ENCODE data around the gene GPANK1. TPM values are rescaled to one million over a fixed set of nuclear protein-coding genes. Genes with fewer than 3 reads are reported as not detected.

The GPANK1 gene
- total and polyA plus RNA-seq, 2 donors (not counting 1 experiment from before 2014, with no cell fraction given) = 22.6 to 24.3 TPM

GRCh38 chr6:31692353-31692752 is 27.6 kb upstream of the GPANK1 start:
- H3K9ac ChIP-seq (ENCODE audit: low read length) = no peak overlapping the region
- H3K27me3 ChIP-seq (replicated peaks in 1 of 4; ENCODE audit: control extremely low read depth in 1 of 4, control insufficient read depth in 3 of 4, insufficient read depth in 4 of 4, low read length in 3 of 4) = no peaks in the 10 kb centered on the region
- no peaks in the 10 kb centered on the region for H3K9me3 ChIP-seq (ENCODE audit: control extremely low read depth in 1 of 3, control insufficient read depth in 2 of 3, insufficient read depth in 1 of 3, low read length in 2 of 3)
- Mint-ChIP-seq H3K27me3 (no peaks in the 10 kb centered on the region), H3K4me3 (no peak overlapping the region), H3K27ac (no peak overlapping the region), H3K9me3 (ENCODE audit: insufficient read depth) (no peaks in the 10 kb centered on the region), H3K4me1 (peaks cover 17% of the 10 kb centered on the region)
- H3K27ac ChIP-seq (ENCODE audit: low read length in 2 of 2) = no peak overlapping the region
- H3K79me2 ChIP-seq (ENCODE audit: control insufficient read depth, insufficient read depth, low read length) = no peaks in the 10 kb centered on the region
- ChIA-PET POLR2A (interaction anchor here (0.6 kb wide), 2 partner anchors 140 to 193 kb away, joined by 5 read pairs; no protein-coding TSS in a partner anchor), CTCF (interaction anchor here (0.9 kb wide), 1 partner anchor 141 kb away, joined by 4 read pairs; no protein-coding TSS in a partner anchor)
- H3K36me3 ChIP-seq (replicated peaks in 1 of 2; ENCODE audit: control extremely low read depth in 1 of 2, control insufficient read depth in 1 of 2, extremely low read depth in 1 of 2, insufficient read depth in 2 of 2, low read length in 1 of 2) = peaks cover 0 to 82% of the 10 kb centered on the region in 2 experiments
- no peak overlapping the region for H3K4me2 ChIP-seq (replicated peaks; ENCODE audit: low read depth, low read length, poor library complexity, severe bottlenecking)
- WGBS (ENCODE audit: insufficient coverage) = 100% methylated on average over 3 of the region's 4 CpGs
- ATAC-seq (ENCODE audit: low read depth) (no peak), DNase-seq (no peak)
- H3K4me3 ChIP-seq (ENCODE audit: control extremely low read depth in 1 of 5, extremely low read depth in 1 of 5, insufficient read depth in 1 of 5, low read depth in 2 of 5, low read length in 4 of 5) = no peak overlapping the region
- peaks cover 10 to 18% of the 10 kb centered on the region in 2 donors for H3K4me1 ChIP-seq (ENCODE audit: control insufficient read depth in 2 of 2, insufficient read depth in 2 of 2, low read length in 2 of 2)
- H4K20me1 ChIP-seq (ENCODE audit: control insufficient read depth, insufficient read depth, low read length, poor library complexity, severe bottlenecking) = no peaks in the 10 kb centered on the region
- no peak overlapping the region for H2AFZ ChIP-seq (ENCODE audit: insufficient read depth, low read depth, low read length, poor library complexity, severe bottlenecking)
- intact Hi-C loops (cut with micrococcal nuclease) = no loop called here
- TF ChIP-seq CTCF (IDR thresholded peaks at IDR 0.05) = no peak
- TF ChIP-seq EZH2 (IDR thresholded peaks at IDR 0.05; ENCODE audit: borderline replicate concordance, insufficient read depth, low read depth, low read length, poor library complexity, severe bottlenecking) = no peak

GRCh38 chr6:31691564-31692108 is 26.8 kb upstream of the GPANK1 start:
- Histone ChIP-seq H3K36me3 (replicated peaks in 1 of 2; ENCODE audit: control extremely low read depth in 1 of 2, control insufficient read depth in 1 of 2, extremely low read depth in 1 of 2, insufficient read depth in 2 of 2, low read length in 1 of 2) (peaks cover 0 to 82% of the 10 kb centered on the region in 2 experiments), H3K4me1 (ENCODE audit: control insufficient read depth in 2 of 2, insufficient read depth in 2 of 2, low read length in 2 of 2) (peaks cover 10 to 18% of the 10 kb centered on the region in 2 donors), H3K4me2 (replicated peaks; ENCODE audit: low read depth, low read length, poor library complexity, severe bottlenecking) (no peak overlapping the region), H3K9me3 (ENCODE audit: control extremely low read depth in 1 of 3, control insufficient read depth in 2 of 3, insufficient read depth in 1 of 3, low read length in 2 of 3) (no peaks in the 10 kb centered on the region), H2AFZ (ENCODE audit: insufficient read depth, low read depth, low read length, poor library complexity, severe bottlenecking) (no peak overlapping the region), H4K20me1 (ENCODE audit: control insufficient read depth, insufficient read depth, low read length, poor library complexity, severe bottlenecking) (no peaks in the 10 kb centered on the region), H3K27ac (ENCODE audit: low read length in 2 of 2) (no peak overlapping the region), H3K27me3 (replicated peaks in 1 of 4; ENCODE audit: control extremely low read depth in 1 of 4, control insufficient read depth in 3 of 4, insufficient read depth in 4 of 4, low read length in 3 of 4) (no peaks in the 10 kb centered on the region), H3K79me2 (ENCODE audit: control insufficient read depth, insufficient read depth, low read length) (no peaks in the 10 kb centered on the region), H3K4me3 (ENCODE audit: control extremely low read depth in 1 of 5, extremely low read depth in 1 of 5, insufficient read depth in 1 of 5, low read depth in 2 of 5, low read length in 4 of 5) (no peak overlapping the region), H3K9ac (ENCODE audit: low read length) (no peak overlapping the region)
- intact Hi-C loops (cut with micrococcal nuclease) = no loop called here
- TF ChIP-seq EZH2 (IDR thresholded peaks at IDR 0.05; ENCODE audit: borderline replicate concordance, insufficient read depth, low read depth, low read length, poor library complexity, severe bottlenecking) = no peak
- TF ChIP-seq CTCF (IDR thresholded peaks at IDR 0.05) = no peak
- Mint-ChIP-seq H3K27me3 (no peaks in the 10 kb centered on the region), H3K4me1 (peaks cover 17% of the 10 kb centered on the region), H3K27ac (no peak overlapping the region), H3K4me3 (no peak overlapping the region), H3K9me3 (ENCODE audit: insufficient read depth) (no peaks in the 10 kb centered on the region)
- ATAC-seq (ENCODE audit: low read depth) (no peak), DNase-seq (no peak)
- CTCF ChIA-PET = interaction anchor here (1.0 to 1.6 kb wide), 2 partner anchors 78 to 80 kb away, joined by 3 to 4 read pairs; no protein-coding TSS in a partner anchor
- 96% methylated on average over 9 of the region's 12 CpGs for WGBS (ENCODE audit: insufficient coverage)
- POLR2A ChIA-PET = no interaction called here

All from B cell (primary cell).